GM23338 (cell line): ENCODE results near the gene ZBTB46.

Source experiments
- CREB1 ChIP-seq: fragments of 250-450 bp; sonication (Bioruptor Pico); IDR thresholded peaks from 2 replicates; pipeline ENCODE4 v1.5.0; 2020; ENCODE audit warnings: low read depth, mild to moderate bottlenecking, moderate library complexity
- EZH2 ChIP-seq: fragments of 200-600 bp; sonication (generic); IDR thresholded peaks from one replicate; pipeline ENCODE4 v1.8.0; 2017; ENCODE audit warnings: antibody characterized with exemption, mild to moderate bottlenecking, low read depth; ENCODE audit not compliant: unreplicated experiment
- EZH2phosphoT487 ChIP-seq: fragments of 200-600 bp; sonication (generic); IDR thresholded peaks from one replicate; pipeline ENCODE4 v1.8.1; 2018; ENCODE audit warnings: antibody characterized with exemption; ENCODE audit not compliant: unreplicated experiment
- JUNB ChIP-seq: IDR thresholded peaks from one replicate; pipeline ENCODE4 v1.6.1; 2016; ENCODE audit warnings: antibody characterized with exemption; ENCODE audit not compliant: unreplicated experiment
- NANOG ChIP-seq: IDR thresholded peaks from 2 replicates; pipeline ENCODE4 v1.6.1; 2016; ENCODE audit warnings: antibody characterized with exemption, borderline replicate concordance
- POLR2AphosphoS5 ChIP-seq: IDR thresholded peaks from 2 replicates; pipeline ENCODE4 v1.6.1; 2016; ENCODE audit warnings: antibody characterized with exemption, low read depth
- ZNF114 ChIP-seq: fragments of 250-450 bp; sonication (Bioruptor Pico); IDR thresholded peaks from 2 replicates; pipeline ENCODE4 v1.5.0; 2020; ENCODE audit warnings: mild to moderate bottlenecking, moderate library complexity
- ZNF331 ChIP-seq: fragments of 250-450 bp; sonication (Bioruptor Pico); IDR thresholded peaks from 2 replicates; pipeline ENCODE4 v1.5.0; 2020; ENCODE audit warnings: low read depth, mild to moderate bottlenecking, moderate library complexity
- TF ChIP-seq, protein P1 (sequence below), 2 experiments: fragments of 200-600 bp in 1 of 2; sonication (generic) in 1 of 2; conservative IDR thresholded peaks; 2 replicates each; pipeline versions ENCODE4 v1.5.1 to v1.6.1; 2016 to 2017; ENCODE audit warnings: antibody characterized with exemption in 2 of 2, low read depth in 2 of 2, mild to moderate bottlenecking in 2 of 2, moderate library complexity in 1 of 2
- TF ChIP-seq, protein P2 (sequence below): IDR thresholded peaks from one replicate; pipeline ENCODE4 v1.6.1; 2018; ENCODE audit warnings: antibody characterized with exemption; ENCODE audit not compliant: unreplicated experiment
- TF ChIP-seq, protein P3 (sequence below): IDR thresholded peaks from 2 replicates; pipeline ENCODE4 v1.6.1; 2016; ENCODE audit warnings: antibody characterized with exemption

DNA sequence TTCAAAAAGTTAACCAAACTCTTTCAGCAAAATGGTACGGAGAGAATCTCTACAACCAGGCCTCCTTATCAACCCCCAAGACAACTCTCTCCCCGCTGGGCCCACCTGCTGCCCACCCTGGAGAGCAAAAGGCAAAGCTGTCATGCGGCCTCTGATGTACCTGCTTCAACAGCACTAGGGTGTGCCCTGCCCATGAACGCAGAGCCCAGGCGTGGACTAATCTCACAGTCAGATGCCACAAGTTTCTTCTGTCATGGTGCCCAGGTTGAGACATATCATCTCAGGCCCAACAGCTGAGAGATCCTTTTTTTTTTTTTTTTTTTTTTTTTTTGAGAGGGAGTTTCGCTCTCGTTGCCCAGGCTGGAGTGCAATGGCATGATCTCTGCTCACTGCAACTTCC lies 65.2 kb downstream of the ZBTB46 start:
- TF ChIP-seq EZH2phosphoT487 (no peak), EZH2 (no peak), NANOG (no peak), CREB1 (CRISPR knock-in tag) (no peak), JUNB (no peak), POLR2AphosphoS5 (no peak), ZNF114 (CRISPR knock-in tag) (no peak), ZNF331 (no peak)
- TF ChIP-seq, protein P1, sequence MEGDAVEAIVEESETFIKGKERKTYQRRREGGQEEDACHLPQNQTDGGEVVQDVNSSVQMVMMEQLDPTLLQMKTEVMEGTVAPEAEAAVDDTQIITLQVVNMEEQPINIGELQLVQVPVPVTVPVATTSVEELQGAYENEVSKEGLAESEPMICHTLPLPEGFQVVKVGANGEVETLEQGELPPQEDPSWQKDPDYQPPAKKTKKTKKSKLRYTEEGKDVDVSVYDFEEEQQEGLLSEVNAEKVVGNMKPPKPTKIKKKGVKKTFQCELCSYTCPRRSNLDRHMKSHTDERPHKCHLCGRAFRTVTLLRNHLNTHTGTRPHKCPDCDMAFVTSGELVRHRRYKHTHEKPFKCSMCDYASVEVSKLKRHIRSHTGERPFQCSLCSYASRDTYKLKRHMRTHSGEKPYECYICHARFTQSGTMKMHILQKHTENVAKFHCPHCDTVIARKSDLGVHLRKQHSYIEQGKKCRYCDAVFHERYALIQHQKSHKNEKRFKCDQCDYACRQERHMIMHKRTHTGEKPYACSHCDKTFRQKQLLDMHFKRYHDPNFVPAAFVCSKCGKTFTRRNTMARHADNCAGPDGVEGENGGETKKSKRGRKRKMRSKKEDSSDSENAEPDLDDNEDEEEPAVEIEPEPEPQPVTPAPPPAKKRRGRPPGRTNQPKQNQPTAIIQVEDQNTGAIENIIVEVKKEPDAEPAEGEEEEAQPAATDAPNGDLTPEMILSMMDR (conservative IDR thresholded peaks at IDR 0.05; ENCODE audit: low read depth in 2 of 2) = no peak
- TF ChIP-seq, protein P2, sequence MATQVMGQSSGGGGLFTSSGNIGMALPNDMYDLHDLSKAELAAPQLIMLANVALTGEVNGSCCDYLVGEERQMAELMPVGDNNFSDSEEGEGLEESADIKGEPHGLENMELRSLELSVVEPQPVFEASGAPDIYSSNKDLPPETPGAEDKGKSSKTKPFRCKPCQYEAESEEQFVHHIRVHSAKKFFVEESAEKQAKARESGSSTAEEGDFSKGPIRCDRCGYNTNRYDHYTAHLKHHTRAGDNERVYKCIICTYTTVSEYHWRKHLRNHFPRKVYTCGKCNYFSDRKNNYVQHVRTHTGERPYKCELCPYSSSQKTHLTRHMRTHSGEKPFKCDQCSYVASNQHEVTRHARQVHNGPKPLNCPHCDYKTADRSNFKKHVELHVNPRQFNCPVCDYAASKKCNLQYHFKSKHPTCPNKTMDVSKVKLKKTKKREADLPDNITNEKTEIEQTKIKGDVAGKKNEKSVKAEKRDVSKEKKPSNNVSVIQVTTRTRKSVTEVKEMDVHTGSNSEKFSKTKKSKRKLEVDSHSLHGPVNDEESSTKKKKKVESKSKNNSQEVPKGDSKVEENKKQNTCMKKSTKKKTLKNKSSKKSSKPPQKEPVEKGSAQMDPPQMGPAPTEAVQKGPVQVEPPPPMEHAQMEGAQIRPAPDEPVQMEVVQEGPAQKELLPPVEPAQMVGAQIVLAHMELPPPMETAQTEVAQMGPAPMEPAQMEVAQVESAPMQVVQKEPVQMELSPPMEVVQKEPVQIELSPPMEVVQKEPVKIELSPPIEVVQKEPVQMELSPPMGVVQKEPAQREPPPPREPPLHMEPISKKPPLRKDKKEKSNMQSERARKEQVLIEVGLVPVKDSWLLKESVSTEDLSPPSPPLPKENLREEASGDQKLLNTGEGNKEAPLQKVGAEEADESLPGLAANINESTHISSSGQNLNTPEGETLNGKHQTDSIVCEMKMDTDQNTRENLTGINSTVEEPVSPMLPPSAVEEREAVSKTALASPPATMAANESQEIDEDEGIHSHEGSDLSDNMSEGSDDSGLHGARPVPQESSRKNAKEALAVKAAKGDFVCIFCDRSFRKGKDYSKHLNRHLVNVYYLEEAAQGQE = no peak
- TF ChIP-seq, protein P3, sequence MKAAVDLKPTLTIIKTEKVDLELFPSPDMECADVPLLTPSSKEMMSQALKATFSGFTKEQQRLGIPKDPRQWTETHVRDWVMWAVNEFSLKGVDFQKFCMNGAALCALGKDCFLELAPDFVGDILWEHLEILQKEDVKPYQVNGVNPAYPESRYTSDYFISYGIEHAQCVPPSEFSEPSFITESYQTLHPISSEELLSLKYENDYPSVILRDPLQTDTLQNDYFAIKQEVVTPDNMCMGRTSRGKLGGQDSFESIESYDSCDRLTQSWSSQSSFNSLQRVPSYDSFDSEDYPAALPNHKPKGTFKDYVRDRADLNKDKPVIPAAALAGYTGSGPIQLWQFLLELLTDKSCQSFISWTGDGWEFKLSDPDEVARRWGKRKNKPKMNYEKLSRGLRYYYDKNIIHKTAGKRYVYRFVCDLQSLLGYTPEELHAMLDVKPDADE = no peak
